Measurements from ENCODE around the gene SLC28A3.
A peak's percentile ranks its signal among the peaks of the same experiment; 100 is the strongest.
"Not testable (repeated sequence)": the region's sequence is repeated elsewhere in the genome, so short reads cannot be mapped to it uniquely, and the experiment has no call there.

The SLC28A3 gene, protein sequence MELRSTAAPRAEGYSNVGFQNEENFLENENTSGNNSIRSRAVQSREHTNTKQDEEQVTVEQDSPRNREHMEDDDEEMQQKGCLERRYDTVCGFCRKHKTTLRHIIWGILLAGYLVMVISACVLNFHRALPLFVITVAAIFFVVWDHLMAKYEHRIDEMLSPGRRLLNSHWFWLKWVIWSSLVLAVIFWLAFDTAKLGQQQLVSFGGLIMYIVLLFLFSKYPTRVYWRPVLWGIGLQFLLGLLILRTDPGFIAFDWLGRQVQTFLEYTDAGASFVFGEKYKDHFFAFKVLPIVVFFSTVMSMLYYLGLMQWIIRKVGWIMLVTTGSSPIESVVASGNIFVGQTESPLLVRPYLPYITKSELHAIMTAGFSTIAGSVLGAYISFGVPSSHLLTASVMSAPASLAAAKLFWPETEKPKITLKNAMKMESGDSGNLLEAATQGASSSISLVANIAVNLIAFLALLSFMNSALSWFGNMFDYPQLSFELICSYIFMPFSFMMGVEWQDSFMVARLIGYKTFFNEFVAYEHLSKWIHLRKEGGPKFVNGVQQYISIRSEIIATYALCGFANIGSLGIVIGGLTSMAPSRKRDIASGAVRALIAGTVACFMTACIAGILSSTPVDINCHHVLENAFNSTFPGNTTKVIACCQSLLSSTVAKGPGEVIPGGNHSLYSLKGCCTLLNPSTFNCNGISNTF

DNA sequence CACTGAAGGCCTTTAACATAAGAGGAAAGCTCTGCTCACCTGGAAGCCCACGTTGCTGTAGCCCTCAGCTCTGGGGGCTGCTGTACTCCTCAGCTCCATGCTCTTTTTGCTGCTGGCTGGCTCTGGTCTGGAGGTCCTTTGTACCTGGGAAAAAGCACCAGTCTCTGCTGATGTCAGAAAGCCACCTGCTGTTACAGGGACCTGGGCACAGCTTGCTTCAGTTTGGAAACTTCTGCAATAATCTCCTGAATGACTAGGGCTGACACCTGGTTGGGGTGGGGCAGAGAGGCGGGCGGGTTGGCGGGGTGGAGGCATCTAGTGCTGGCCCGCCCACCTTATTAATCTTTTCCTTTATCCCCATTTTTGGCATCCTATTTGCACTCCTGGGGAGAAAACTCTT lies at the start of gene SLC28A3:
TSS of gene SLC28A3 (minus strand) at position 224 of the 400 bp plus-strand sequence. CDS start at position 99, 125 bp downstream.
- H3K9me3 ChIP-seq (ENCODE audit: severe bottlenecking), result no peaks in the 10 kb centered on the region
- H3K4me1 ChIP-seq (ENCODE audit: insufficient read depth, poor library complexity, severe bottlenecking), result no peaks in the 10 kb centered on the region
- H3K27me3 ChIP-seq (ENCODE audit: insufficient read depth, poor library complexity, severe bottlenecking), result no peaks in the 10 kb centered on the region
- no peak within 1 kb of the TSS for H3K27ac ChIP-seq (ENCODE audit: poor library complexity, severe bottlenecking)
- no peaks in the 10 kb centered on the region for H3K36me3 ChIP-seq (ENCODE audit: low read depth)
- TF ChIP-seq, protein P1, sequence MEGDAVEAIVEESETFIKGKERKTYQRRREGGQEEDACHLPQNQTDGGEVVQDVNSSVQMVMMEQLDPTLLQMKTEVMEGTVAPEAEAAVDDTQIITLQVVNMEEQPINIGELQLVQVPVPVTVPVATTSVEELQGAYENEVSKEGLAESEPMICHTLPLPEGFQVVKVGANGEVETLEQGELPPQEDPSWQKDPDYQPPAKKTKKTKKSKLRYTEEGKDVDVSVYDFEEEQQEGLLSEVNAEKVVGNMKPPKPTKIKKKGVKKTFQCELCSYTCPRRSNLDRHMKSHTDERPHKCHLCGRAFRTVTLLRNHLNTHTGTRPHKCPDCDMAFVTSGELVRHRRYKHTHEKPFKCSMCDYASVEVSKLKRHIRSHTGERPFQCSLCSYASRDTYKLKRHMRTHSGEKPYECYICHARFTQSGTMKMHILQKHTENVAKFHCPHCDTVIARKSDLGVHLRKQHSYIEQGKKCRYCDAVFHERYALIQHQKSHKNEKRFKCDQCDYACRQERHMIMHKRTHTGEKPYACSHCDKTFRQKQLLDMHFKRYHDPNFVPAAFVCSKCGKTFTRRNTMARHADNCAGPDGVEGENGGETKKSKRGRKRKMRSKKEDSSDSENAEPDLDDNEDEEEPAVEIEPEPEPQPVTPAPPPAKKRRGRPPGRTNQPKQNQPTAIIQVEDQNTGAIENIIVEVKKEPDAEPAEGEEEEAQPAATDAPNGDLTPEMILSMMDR (IDR thresholded peaks at IDR 0.05; ENCODE audit: poor library complexity, severe bottlenecking), result no peak
- 0 out of 3 replicates have a peak, but pooled peaks have one; percentile 21 for ATAC-seq (ENCODE audit: low read depth)
- no peak for DNase-seq (ENCODE audit: low spot score)
- no peak within 1 kb of the TSS for H3K4me3 ChIP-seq (ENCODE audit: severe bottlenecking)

DNA sequence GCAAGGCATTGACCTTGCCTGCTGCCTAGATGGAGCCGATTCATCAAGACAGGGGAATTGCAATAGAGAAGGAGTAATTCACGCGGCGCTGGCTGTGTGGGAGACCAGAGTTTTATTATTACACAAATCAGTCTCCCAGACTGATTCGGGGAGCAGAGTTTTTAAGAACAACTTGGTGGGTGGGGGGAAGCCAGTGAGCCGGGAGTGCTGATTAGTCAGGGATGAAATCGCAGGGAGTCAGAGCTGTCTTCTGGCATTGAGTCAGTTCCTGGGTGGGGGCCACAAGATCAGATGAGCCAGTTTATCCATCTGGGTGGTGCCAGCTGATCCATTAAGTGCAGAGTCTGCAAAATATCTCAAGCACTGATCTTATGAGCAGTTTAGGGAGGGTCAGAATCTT lies 49.7 kb upstream of the SLC28A3 start:
- not testable (repeated sequence) for H3K4me3 ChIP-seq (ENCODE audit: severe bottlenecking); DNase-seq (ENCODE audit: low spot score); H3K27me3 ChIP-seq (ENCODE audit: insufficient read depth, poor library complexity, severe bottlenecking); H3K9me3 ChIP-seq (ENCODE audit: severe bottlenecking); H3K36me3 ChIP-seq (ENCODE audit: low read depth); H3K4me1 ChIP-seq (ENCODE audit: insufficient read depth, poor library complexity, severe bottlenecking)
- H3K27ac ChIP-seq (ENCODE audit: poor library complexity, severe bottlenecking), result peak overlapping the region; percentile 14
- peak; percentile 42 for ATAC-seq (ENCODE audit: low read depth)

DNA sequence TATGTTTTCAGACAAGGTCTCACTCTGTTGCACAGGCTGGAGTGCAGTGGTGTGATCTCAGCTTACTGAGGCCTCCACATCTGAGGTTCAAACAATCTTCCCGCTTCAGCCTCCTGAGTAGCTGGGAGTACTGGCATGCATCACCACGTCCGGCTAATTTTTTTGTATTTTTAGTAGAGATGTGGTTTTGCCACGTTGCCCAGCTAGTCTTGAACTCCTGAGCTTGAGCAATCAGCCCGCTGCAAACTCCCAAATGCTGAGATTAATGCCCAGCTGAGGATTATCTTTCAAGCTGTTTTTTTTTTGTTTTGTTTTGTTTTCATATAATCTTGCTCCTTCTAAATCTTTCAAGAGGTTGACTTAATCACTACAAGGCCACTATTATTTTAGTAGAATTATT lies 47.3 kb upstream of the SLC28A3 start:
- TF ChIP-seq, protein P1 (IDR thresholded peaks at IDR 0.05; ENCODE audit: poor library complexity, severe bottlenecking), result no peak

DNA sequence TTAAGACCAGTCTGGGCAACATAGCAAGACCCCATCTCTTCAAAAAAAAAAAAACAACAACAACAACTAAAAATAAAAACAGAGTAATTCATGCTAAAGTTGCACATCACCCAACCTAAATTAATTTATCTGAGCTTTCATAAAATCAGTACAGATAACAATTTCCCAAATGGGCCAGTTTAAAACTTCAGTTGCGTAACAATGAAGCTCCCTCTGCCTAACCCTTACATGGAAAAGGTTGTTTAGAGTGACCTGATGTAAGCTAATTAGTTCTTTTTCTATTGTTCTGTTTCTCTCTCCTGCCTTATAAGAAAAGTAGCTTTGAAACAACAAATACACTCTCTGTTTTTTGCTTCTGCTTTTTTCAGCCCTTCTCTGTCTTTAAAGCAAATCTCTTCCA lies 46.2 kb upstream of the SLC28A3 start:
- TF ChIP-seq, protein P1 (IDR thresholded peaks at IDR 0.05; ENCODE audit: poor library complexity, severe bottlenecking), result no peak
- no peaks in the 10 kb centered on the region for H3K4me1 ChIP-seq (ENCODE audit: insufficient read depth, poor library complexity, severe bottlenecking)
- H3K4me3 ChIP-seq (ENCODE audit: severe bottlenecking), result no peak overlapping the region
- H3K27ac ChIP-seq (ENCODE audit: poor library complexity, severe bottlenecking), result no peak overlapping the region
- no peaks in the 10 kb centered on the region for H3K9me3 ChIP-seq (ENCODE audit: severe bottlenecking)
- DNase-seq (ENCODE audit: low spot score) (no peak), ATAC-seq (ENCODE audit: low read depth) (no peak)
- no peaks in the 10 kb centered on the region for H3K36me3 ChIP-seq (ENCODE audit: low read depth)
- no peaks in the 10 kb centered on the region for H3K27me3 ChIP-seq (ENCODE audit: insufficient read depth, poor library complexity, severe bottlenecking)

More for the DNA sequence above, 47.3 kb upstream of the SLC28A3 start:
- Histone ChIP-seq H3K4me1 (ENCODE audit: insufficient read depth, poor library complexity, severe bottlenecking) (no peaks in the 10 kb centered on the region), H3K36me3 (ENCODE audit: low read depth) (no peaks in the 10 kb centered on the region), H3K27ac (ENCODE audit: poor library complexity, severe bottlenecking) (no peak overlapping the region), H3K4me3 (ENCODE audit: severe bottlenecking) (no peak overlapping the region), H3K9me3 (ENCODE audit: severe bottlenecking) (no peaks in the 10 kb centered on the region), H3K27me3 (ENCODE audit: insufficient read depth, poor library complexity, severe bottlenecking) (no peaks in the 10 kb centered on the region)
- ATAC-seq (ENCODE audit: low read depth) (no peak), DNase-seq (ENCODE audit: low spot score) (no peak)

DNA sequence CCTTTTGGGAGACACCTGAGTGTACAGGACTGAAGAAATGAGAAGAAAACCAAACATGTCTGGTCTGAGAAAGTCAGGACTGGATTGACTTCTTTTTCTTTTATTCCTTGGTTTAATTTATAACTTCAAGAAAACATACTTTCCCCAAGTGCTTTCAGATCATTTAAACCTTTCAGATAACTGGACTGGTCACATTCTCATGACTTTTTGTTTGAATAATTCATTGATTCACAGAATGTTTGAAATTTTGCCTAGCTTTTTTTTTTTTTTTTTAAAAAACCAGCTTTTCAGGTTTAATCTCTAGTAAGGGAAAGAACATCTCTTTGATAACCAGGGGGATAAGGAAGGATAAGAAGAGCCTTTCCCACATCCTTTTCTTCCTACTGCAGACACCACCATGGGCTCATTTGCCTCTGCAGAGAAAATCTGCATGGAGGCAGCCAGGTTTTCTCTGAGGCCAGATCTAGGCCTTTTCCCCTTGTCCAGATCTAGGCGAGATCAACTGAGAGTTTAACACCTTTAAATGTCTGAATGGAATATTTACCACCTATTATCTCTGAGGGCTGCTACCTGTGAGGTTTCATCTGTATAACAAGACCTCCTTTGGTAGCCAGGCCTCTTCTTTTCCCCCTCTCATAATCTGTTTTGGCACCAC lies 45.0 kb upstream of the SLC28A3 start:
- H3K27ac ChIP-seq (ENCODE audit: poor library complexity, severe bottlenecking), result no peak overlapping the region

More for the DNA sequence above, 45.0 kb upstream of the SLC28A3 start:
- TF ChIP-seq, protein P1 (IDR thresholded peaks at IDR 0.05; ENCODE audit: poor library complexity, severe bottlenecking), result no peak
- H3K36me3 ChIP-seq (ENCODE audit: low read depth), result no peaks in the 10 kb centered on the region
- no peaks in the 10 kb centered on the region for H3K27me3 ChIP-seq (ENCODE audit: insufficient read depth, poor library complexity, severe bottlenecking)
- no peaks in the 10 kb centered on the region for H3K4me1 ChIP-seq (ENCODE audit: insufficient read depth, poor library complexity, severe bottlenecking)
- no peaks in the 10 kb centered on the region for H3K9me3 ChIP-seq (ENCODE audit: severe bottlenecking)
- no peak for ATAC-seq (ENCODE audit: low read depth)
- no peak for DNase-seq (ENCODE audit: low spot score)
- H3K4me3 ChIP-seq (ENCODE audit: severe bottlenecking), result no peak overlapping the region

All from RWPE2 (cell line).